ENCODE data around the gene GUCY2C. TPM values are rescaled to one million over a fixed set of nuclear protein-coding genes. Genes with fewer than 3 reads are reported as not detected.
"Not testable (repeated sequence)": the region's sequence is repeated elsewhere in the genome, so short reads cannot be mapped to it uniquely, and the experiment has no call there.

Gene GUCY2C
- total RNA-seq (2014; rRNA removed; shearing (Covaris generic)) (not detected in 2 replicates), polyA plus RNA-seq (2016; fragmentation: Nextera tagmentation; extraction: Ambion mirVana) (not detected in 2 replicates)

GRCh38 chr12:14696265-14696741 is at the start of gene GUCY2C:
TSS of gene GUCY2C (minus strand) at chr12:14696599. CDS start at chr12:14696448, 151 bp downstream.
- Histone ChIP-seq H2AFZ (no peak within 1 kb of the TSS), H3F3A (ENCODE audit: insufficient read depth) (no peaks in the 10 kb centered on the region), H3K4me2 (ENCODE audit: unreplicated experiment) (no peak within 1 kb of the TSS), H4K20me1 (ENCODE audit: insufficient read depth) (no peaks in the 10 kb centered on the region), H3K4me1 (ENCODE audit: insufficient read depth) (no peaks in the 10 kb centered on the region), H3K9ac (no peak within 1 kb of the TSS), H3K27ac (no peak within 1 kb of the TSS), H3K79me2 (ENCODE audit: insufficient read depth) (no peaks in the 10 kb centered on the region), H3K4me3 (no peak within 1 kb of the TSS), H3K27me3 (replicated peaks; ENCODE audit: insufficient read depth) (peaks cover 5% of the 10 kb centered on the region; the same call in 1 of the 2 replicates), H3K36me3 (ENCODE audit: low read depth) (no peaks in the 10 kb centered on the region), H3K9me3 (ENCODE audit: low read depth) (no peaks in the 10 kb centered on the region), H3K9me2 (ENCODE audit: insufficient read depth) (no peaks in the 10 kb centered on the region)
- 47 to 52% methylated on average over 8 of the region's 8 CpGs for WGBS, 2 experiments (ENCODE audit: low coverage in 1 of 2, low lambda C conversion rate in 2 of 2, missing lambda C conversion rate in 2 of 2)
- TF ChIP-seq EZH2phosphoT487 (IDR thresholded peaks at IDR 0.05; ENCODE audit: insufficient read depth, low read depth) (no peak), EZH2 (IDR thresholded peaks at IDR 0.05; ENCODE audit: insufficient read depth, poor library complexity, severe bottlenecking) (no peak)
- in situ Hi-C loops (cut with MboI) = no loop called here
- DNase-seq = no peak

DNA sequence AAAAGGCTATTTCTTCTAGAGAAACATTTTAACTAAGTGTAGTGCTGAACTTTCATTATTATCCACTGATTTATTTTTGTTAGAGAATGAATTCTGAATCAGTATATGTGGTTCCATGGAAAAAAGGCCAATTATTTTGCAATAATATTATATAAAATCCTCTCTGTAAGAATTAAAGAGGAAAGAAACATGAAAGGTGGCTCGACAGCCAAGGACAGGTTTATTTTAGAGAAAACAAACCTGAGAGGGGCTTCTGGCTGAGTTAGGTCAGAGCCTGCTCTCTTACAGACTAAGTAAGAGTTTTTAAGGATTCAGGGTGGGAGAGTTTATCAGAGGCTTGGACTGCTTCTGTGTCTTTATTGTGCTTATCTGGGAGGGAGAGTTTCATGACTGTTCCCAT is 46.7 kb upstream of the GUCY2C start:
- H2AFZ ChIP-seq = no peak overlapping the region
- H3K4me3 ChIP-seq = no peak overlapping the region
- H3K4me2 ChIP-seq (ENCODE audit: unreplicated experiment) = no peak overlapping the region
- no peak overlapping the region for H3K27ac ChIP-seq
- H3K9ac ChIP-seq = no peak overlapping the region
- no peaks in the 10 kb centered on the region for H3K79me2 ChIP-seq (ENCODE audit: insufficient read depth)
- no peaks in the 10 kb centered on the region for H3K9me3 ChIP-seq (ENCODE audit: low read depth)
- H4K20me1 ChIP-seq (ENCODE audit: insufficient read depth) = no peaks in the 10 kb centered on the region
- no peaks in the 10 kb centered on the region for H3K36me3 ChIP-seq (ENCODE audit: low read depth)
- TF ChIP-seq EZH2 (IDR thresholded peaks at IDR 0.05; ENCODE audit: insufficient read depth, poor library complexity, severe bottlenecking) (no peak), EZH2phosphoT487 (IDR thresholded peaks at IDR 0.05; ENCODE audit: insufficient read depth, low read depth) (no peak)
- no peaks in the 10 kb centered on the region for H3K4me1 ChIP-seq (ENCODE audit: insufficient read depth)
- WGBS, 2 experiments (ENCODE audit: low coverage in 1 of 2, low lambda C conversion rate in 2 of 2, missing lambda C conversion rate in 2 of 2) = 4 to 14% methylated on average over 1 of the region's 1 CpG
- no peaks in the 10 kb centered on the region for H3K9me2 ChIP-seq (ENCODE audit: insufficient read depth)
- DNase-seq = no peak
- H3F3A ChIP-seq (ENCODE audit: insufficient read depth) = no peaks in the 10 kb centered on the region
- H3K27me3 ChIP-seq (replicated peaks; ENCODE audit: insufficient read depth) = no peaks in the 10 kb centered on the region
- in situ Hi-C loops (cut with MboI) = no loop called here

- H3K4me2 ChIP-seq (ENCODE audit: unreplicated experiment) = no peak overlapping the region
- no peak for DNase-seq
- H3K9ac ChIP-seq = no peak overlapping the region
- no peak overlapping the region for H3K4me3 ChIP-seq
- no peaks in the 10 kb centered on the region for H3K9me3 ChIP-seq (ENCODE audit: low read depth)
- no peaks in the 10 kb centered on the region for H3K4me1 ChIP-seq (ENCODE audit: insufficient read depth)
- in situ Hi-C loops (cut with MboI) = no loop called here
- H4K20me1 ChIP-seq (ENCODE audit: insufficient read depth) = no peaks in the 10 kb centered on the region
- no peak overlapping the region for H2AFZ ChIP-seq
- H3K27me3 ChIP-seq (replicated peaks; ENCODE audit: insufficient read depth) = no peaks in the 10 kb centered on the region
- H3K27ac ChIP-seq = no peak overlapping the region
- no peaks in the 10 kb centered on the region for H3K79me2 ChIP-seq (ENCODE audit: insufficient read depth)
- TF ChIP-seq EZH2phosphoT487 (IDR thresholded peaks at IDR 0.05; ENCODE audit: insufficient read depth, low read depth) (no peak), EZH2 (IDR thresholded peaks at IDR 0.05; ENCODE audit: insufficient read depth, poor library complexity, severe bottlenecking) (no peak)
- no peaks in the 10 kb centered on the region for H3F3A ChIP-seq (ENCODE audit: insufficient read depth)
- H3K9me2 ChIP-seq (ENCODE audit: insufficient read depth) = no peaks in the 10 kb centered on the region
- WGBS, 2 experiments (ENCODE audit: low coverage in 1 of 2, low lambda C conversion rate in 2 of 2, missing lambda C conversion rate in 2 of 2) = 56 to 68% methylated on average over 2 of the region's 2 CpGs
- H3K36me3 ChIP-seq (ENCODE audit: low read depth) = no peaks in the 10 kb centered on the region
Measured at GRCh38 chr12:14741942-14742341, 45.5 kb upstream of the GUCY2C start.

DNA sequence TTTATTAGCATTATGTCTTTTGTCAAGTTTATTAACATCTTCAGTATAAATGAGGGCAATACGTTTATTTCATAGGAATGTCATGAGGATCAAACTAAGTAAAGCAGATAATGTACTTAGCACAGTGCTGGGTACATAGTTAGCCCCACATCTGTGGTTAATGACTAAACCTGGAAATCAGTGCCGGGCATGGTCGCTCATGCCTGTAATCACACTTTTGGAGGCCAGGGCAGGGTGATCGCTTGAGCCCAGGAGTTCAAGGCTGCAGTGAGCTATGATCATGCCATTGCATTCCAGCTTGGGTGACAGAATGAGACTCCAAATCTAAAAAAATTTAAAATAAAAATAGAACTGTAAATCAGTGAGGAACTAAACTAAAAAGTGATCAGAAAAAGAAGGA is 44.8 kb upstream of the GUCY2C start:
- H3K9me3 ChIP-seq (ENCODE audit: low read depth) = no peaks in the 10 kb centered on the region
- no peak overlapping the region for H3K4me3 ChIP-seq
- no peaks in the 10 kb centered on the region for H3K4me1 ChIP-seq (ENCODE audit: insufficient read depth)
- no peak overlapping the region for H3K9ac ChIP-seq
- no peak overlapping the region for H3K4me2 ChIP-seq (ENCODE audit: unreplicated experiment)
- DNase-seq = no peak
- in situ Hi-C loops (cut with MboI) = no loop called here
- WGBS, 2 experiments (ENCODE audit: low coverage in 1 of 2, low lambda C conversion rate in 2 of 2, missing lambda C conversion rate in 2 of 2) = 65 to 76% methylated on average over 4 of the region's 4 CpGs
- no peaks in the 10 kb centered on the region for H3K27me3 ChIP-seq (replicated peaks; ENCODE audit: insufficient read depth)
- H2AFZ ChIP-seq = no peak overlapping the region
- H3K36me3 ChIP-seq (ENCODE audit: low read depth) = no peaks in the 10 kb centered on the region
- H3F3A ChIP-seq (ENCODE audit: insufficient read depth) = no peaks in the 10 kb centered on the region
- H3K79me2 ChIP-seq (ENCODE audit: insufficient read depth) = no peaks in the 10 kb centered on the region
- H3K27ac ChIP-seq = no peak overlapping the region
- no peaks in the 10 kb centered on the region for H3K9me2 ChIP-seq (ENCODE audit: insufficient read depth)
- H4K20me1 ChIP-seq (ENCODE audit: insufficient read depth) = no peaks in the 10 kb centered on the region
- TF ChIP-seq EZH2phosphoT487 (IDR thresholded peaks at IDR 0.05; ENCODE audit: insufficient read depth, low read depth) (no peak), EZH2 (IDR thresholded peaks at IDR 0.05; ENCODE audit: insufficient read depth, poor library complexity, severe bottlenecking) (no peak)

DNA sequence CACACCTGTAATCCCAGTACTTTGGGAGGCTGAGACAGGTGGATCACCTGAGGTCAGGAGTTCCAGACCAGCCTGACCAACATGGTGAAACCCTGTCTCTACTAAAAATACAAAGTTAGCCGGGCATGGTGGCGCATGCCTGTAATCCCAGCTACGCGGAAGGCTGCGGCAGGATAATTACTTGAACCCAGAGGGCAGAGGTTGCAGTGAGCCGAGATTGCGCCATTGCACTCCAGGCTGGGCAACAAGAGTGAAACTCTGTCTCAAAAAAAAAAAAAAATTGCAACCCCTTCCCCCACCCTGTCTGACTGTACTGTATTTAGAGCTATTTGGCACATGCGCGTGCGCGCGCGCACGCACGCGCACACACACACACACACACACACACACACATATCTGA is 40.0 kb upstream of the GUCY2C start:
- H3K4me1 ChIP-seq (ENCODE audit: insufficient read depth); H3K36me3 ChIP-seq (ENCODE audit: low read depth); H3K9me3 ChIP-seq (ENCODE audit: low read depth); H3K9me2 ChIP-seq (ENCODE audit: insufficient read depth); H3K4me3 ChIP-seq; in situ Hi-C loops (cut with MboI); DNase-seq; H2AFZ ChIP-seq; H3K9ac ChIP-seq; H3K4me2 ChIP-seq (ENCODE audit: unreplicated experiment); H3F3A ChIP-seq (ENCODE audit: insufficient read depth); H3K27me3 ChIP-seq (replicated peaks; ENCODE audit: insufficient read depth); H3K27ac ChIP-seq; H3K79me2 ChIP-seq (ENCODE audit: insufficient read depth); H4K20me1 ChIP-seq (ENCODE audit: insufficient read depth): not testable (repeated sequence)
- 81 to 91% methylated on average over 16 of the region's 16 CpGs for WGBS, 2 experiments (ENCODE audit: low coverage in 1 of 2, low lambda C conversion rate in 2 of 2, missing lambda C conversion rate in 2 of 2)

All from GM23248 (cell line).